GM18511 (cell line): Measurements from ENCODE around the gene AASDHPPT.

Experiments used
- ATAC-seq: cut with Tn5 transposase; IDR thresholded peaks from one replicate; pipeline ENCODE4 v1.9.1; 2021; ENCODE audit warnings: mild to moderate bottlenecking, moderate library complexity; ENCODE audit not compliant: unreplicated experiment

The AASDHPPT gene

DNA sequence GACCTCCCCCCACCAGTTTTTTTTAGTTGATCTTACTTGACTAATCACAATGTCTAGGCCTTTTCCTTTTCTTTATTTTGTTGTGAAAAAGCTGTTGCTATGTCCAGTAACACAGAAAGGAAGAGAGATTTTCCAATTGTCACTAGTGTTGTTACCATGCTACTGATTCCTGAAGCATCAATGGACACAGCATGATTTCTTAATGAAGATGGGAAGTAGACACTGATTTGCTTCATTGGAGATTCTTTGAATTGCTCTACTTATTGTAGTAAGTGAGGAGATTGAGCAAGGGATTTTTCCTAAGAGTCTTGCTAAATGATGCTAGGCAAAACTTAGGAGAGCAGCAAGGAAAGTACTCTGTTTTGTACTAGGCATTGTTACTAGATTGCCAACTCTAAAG is 4.6 kb downstream of the AASDHPPT start:
- ATAC-seq = no peak

DNA sequence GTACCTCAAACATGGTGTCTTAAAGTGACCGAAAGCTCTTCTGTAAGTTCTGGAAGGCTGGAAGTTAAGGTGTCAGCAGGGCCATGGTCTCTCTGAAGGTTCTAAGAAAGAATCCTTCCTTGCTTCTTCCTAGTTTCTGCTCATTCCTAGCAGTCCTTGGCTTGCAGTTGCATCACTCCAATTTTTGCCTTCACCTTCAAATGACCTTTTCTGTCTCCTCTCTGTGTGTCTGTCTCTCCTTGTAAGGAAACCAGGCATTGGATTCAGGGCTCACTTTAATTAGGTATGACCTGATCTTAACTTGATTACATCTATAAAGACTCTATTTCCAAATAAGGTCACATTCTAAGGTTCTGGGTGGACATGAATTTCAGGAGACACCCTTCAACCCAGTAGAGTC is 8.7 kb downstream of the AASDHPPT start:
- no peak for ATAC-seq

DNA sequence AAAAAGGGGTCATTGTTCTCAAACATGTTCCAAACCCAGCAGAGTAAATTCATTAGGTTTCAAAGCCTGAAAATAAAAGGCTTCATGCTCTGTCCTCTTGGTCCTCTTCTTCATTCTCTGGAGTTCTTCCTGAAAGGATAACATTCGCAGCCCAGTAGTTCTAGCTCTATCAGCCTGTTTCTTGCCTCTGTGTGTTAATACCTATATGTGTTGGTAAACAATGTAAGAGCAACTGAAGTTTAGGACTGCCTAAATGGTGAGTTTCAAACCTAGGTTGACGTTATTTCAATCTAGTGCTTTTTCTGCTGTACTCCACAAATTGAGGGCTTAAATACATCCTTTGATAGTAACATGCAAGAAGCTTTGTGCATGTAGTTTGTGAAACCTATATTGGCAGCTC is 9.4 kb downstream of the AASDHPPT start:
- ATAC-seq = no peak

DNA sequence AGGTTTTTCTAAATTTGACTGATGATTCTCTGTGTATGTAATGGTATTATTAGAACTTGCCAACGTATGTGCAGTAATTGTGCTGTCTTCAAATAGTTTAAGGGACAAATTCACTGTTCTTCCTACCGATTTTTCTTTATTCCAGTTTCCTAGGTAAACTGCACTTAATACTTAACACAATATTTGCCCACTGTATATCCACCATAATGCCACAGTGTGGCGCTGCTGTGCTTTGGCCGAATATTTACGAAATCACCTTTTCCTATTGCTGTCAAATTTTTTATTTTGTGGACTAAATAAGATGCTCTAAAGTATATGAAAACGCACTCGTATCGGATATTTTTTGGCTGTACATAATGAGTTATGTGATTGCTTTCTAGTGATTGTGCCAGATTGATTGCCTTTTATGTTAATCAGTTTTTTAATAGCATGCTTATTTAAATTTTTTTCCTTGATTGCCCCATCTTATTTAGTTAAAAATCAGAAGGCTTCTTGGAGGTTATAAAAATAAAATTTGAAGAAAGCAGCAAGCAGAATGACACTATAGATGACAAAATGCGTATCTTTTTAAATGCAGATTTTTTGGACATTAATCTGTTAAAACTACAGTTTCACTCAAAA is 10.5 kb downstream of the AASDHPPT start:
- ATAC-seq = peak; percentile 19

DNA sequence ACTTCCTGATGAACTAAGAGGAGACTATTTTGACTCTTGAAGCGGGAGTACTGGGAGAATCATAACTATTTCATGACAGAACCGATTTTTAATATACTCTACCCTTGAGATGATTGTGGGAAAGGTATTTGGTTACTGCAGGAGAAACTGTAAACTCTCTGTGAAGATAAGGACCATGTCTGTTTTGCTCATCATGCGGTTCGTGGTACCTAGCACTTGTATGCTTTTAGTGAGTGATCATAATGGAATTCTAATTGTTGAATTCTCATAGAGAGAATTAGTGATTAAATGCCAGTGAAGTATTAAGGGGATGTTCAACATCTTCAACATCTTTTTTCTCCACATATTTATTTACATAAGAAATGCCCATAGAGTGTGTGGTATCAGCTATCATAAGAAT is 11.4 kb downstream of the AASDHPPT start:
- ATAC-seq = no peak

DNA sequence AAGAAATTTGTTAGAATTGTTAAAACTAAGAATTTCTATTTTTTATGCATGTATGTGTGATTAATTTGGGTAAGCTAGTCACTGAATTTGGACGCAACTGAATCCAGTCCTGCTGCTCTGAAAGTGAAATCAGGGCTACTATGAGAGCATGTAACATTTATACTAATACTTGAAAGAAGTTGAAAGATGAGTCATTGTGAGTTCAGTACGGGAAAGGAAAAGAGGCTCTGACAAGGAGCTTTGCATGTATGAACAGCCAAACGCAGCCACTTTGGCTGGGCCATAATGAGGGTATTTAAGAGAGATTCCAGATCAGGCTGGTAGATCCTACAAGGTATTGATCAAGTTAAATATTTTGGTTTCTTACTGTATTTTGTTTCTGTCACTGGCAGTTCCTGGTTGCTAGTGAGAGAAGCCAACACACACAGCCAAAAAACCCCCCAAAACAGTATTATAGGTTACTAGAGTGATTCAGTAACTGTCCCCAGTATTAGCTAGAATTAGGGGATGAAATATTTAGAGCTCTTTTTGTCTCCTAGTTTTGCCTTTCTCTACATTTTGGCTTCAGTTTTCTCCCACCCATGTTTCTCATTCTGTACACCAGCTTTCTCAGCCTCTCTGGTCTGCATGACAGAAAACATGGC is 14.1 kb downstream of the AASDHPPT start:
- ATAC-seq = peak; percentile 97

DNA sequence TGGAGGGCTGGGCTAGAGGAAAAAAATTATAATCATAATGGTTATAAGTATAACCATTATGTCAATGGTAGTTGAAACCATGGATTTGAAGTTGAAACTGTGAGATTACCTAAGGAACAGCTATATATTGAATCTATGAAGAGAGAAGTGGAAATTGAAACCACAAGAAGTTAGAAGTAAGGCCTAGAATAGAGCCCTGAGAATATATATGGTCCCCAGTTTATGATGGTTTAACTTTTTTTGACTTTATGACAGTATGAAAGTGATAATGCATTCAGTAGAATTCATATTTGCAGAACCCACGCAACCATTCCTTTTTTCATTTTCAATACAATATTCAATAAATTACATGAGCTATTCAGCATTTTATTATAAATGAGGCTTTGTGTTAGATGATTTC is 15.0 kb downstream of the AASDHPPT start:
- ATAC-seq = peak; percentile 26

DNA sequence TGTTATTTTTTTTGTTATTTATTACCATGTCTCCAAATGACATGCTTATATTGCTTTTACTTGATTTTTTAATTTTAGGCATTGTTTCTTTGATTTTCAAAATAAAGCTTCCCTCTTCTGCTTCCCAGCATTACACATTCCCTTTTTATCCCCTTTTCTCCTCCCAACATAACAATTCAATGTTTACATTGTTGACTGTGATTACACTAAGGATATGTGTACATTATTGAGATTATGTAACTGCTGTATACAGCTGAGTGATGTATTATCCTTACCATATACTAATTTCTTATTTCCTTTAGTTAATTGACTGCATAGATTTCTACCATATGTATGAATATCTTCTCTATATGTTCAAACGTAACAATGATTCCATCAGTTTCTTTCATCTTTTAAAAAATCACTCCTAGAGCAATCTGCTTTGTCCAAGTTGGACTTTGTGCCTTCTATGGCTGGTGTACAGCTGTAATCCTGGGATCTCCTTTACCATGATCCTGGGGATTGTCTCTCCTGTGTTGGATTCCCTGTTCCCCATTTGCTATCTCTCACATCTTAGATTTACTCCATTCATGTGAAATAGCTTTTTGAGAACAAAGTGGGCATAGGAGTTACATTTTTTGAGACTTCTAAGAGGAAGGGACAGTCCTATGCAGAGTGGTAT is 21.6 kb downstream of the AASDHPPT start:
- ATAC-seq = no peak

DNA sequence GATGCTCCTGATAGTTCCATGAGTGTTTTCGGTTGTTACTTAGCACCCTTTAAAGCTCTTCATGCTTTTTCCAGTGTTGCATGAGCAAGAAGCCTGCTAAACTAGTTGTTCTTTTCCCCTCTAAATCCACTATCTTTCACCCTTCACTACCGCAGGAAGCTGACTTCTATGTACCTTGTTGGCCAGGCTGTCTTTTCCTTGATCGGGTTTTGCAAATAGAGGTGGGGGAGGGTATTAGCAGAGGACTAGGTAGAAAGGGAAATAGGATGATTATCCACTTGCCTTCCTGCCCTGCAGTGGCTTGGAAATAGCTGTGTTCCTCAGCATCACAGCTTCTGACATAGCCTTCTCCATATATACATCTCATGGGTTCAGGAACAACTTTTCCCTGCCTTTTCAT is 23.9 kb downstream of the AASDHPPT start:
- no peak for ATAC-seq

DNA sequence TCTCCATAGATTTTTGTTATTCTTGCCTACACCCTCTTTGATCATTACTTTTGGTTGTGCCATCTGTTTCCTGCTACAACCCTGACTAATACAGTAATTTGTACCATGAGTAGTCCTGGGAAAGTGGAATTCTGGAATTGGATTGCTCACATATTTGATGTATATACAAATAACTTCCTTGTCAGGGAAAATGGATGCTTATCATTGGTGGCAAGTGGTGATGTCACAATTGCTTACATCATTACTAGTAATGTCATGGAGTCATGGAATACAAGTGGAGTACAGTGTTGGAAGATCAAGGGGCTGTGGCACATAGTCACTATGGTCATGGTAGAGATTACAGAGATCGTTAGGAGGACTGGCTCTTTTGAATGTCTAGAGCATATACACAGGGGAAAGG is 24.4 kb downstream of the AASDHPPT start:
- no peak for ATAC-seq

DNA sequence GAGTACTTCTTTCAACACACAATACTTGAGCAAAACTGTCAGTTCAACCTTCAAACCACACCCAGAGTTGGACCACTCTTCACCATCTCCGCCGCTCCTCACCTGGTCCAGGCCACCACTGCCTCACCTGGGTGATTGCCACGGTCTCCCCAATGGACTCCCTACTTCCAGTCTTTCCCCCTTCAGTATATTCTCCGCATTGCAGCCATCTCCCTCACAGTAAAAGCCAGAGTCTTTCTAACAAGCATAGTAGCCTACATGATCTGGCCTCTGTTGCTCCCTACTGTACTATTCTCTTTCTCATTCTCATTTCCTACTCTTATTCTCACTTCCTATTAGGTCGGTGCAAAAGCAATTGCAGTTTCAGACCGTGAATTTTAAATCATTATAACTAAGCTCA is 28.5 kb downstream of the AASDHPPT start:
- ATAC-seq = no peak

DNA sequence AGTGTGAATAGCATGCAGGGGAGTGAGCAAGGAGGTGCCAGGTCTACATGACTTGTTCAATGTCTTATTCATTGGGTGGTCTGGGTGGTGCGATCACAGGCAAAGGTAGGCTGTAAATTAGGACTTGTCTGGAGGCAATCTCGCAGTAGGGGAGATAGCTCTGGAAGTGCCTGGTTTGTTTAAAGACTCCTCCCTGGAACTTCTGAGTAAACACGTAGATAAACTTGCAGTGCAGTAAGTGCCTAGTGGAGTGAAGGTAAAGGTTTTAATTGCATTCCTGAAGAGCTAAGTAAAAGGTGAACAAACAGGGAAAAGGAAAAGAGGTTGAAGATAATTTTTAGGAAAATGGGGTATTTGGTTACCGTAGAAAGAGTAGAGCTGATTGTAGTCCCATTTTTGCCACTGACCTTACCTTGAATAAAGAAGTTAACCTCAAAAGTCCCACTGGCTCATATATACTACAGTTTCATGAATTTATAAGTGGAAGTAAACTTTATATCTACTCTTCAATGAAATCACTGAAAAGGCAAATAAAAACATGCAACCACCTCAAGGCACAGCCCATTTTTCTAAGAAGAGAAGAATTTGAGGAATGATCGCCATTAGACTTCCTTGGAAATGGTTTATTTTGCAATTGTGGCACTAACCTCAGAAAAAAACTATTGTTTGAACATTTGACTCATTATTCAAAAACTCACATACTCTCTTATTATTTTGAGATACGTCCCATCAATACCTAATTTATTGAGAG is 44.3 kb downstream of the AASDHPPT start:
- no peak for ATAC-seq

DNA sequence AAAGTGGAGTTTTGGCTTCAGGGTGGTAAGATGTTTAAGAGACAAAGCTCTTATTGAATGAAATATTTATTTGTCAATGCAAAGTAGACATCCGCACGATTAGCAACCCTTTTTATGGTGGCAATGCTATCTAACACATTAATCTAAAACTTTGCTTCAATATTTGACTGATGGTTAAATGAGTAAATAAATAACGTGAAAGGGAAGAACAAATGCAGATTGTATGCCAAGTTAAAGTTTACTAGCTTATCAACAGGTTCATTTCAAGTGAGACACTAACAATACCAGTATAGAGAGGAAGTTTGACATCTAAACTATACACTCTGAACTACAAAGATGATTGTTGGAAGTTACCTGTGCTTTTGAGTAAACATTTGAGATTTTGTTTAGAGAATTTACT is 50.1 kb downstream of the AASDHPPT start:
- no peak for ATAC-seq

DNA sequence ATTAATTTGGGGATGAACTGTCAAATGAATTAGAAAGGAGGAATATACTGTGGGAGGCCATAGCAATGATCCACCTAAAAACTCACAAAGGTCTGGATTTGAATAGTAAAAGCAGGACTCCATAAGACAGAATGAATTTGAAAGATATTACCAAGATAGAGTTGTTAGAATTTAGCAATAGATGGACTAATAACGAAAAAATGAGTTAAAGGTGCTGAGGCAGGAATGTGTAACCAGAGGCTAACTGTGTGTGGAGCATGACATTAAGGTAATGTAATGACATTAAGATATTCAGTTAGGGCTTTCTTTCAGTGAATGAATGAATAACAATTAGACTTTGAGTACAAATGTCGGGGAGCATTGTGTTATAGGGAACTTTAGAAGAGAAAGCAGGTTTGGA is 51.3 kb downstream of the AASDHPPT start:
- ATAC-seq = no peak

DNA sequence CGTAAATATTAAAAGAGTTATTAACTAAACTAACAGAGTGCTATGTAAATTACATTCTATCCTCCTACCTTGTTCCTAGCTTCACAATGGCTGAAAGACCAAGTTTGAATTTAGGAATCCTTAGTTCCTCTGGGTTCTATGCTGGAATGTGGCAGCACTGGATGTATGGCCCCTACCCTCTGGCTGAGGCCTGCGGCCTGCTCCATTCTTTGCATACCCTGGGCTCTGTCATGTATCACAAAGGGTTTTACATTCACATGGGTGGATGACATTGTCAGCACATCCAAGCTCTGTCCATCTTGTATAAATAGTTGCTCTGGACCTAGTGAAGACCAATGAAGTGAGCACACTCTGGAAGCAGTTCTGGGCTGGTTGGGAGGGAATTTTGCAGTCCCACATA is 54.5 kb downstream of the AASDHPPT start:
- ATAC-seq = no peak

DNA sequence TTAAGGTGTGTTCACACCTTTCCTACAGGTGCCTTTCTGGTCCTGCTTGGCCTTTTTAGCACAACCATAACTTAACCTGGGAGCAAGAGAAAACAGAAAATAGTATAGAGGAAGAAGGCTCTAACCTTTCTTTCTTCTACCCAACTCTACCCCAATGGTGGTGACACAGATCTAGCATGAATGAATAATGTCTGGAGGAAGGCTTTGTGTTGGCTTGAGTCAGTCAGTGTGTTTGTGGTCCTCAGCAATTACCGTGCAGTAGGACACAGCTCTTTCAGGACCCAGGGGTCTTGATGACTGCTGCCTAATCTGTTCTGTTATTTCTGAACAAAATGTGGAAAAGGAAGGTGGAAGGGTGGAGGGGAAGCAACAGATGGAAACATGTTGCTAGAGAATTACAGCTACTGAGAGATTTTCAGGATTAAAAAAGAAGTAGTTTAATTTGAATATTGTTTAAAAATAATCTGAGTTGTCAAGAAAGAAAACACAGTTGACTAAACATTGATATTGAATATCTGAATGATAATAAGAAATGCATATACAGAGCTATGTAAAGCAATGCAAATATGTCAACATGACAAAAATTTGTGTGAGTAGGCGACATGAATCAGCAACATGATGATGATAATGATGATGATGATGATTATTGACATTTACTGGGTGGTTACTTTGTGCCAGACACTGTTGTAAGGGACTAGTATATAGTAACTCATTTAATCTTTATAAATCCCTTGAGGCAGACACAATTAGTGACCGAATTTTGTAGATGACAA is 55.3 kb downstream of the AASDHPPT start:
- no peak for ATAC-seq

DNA sequence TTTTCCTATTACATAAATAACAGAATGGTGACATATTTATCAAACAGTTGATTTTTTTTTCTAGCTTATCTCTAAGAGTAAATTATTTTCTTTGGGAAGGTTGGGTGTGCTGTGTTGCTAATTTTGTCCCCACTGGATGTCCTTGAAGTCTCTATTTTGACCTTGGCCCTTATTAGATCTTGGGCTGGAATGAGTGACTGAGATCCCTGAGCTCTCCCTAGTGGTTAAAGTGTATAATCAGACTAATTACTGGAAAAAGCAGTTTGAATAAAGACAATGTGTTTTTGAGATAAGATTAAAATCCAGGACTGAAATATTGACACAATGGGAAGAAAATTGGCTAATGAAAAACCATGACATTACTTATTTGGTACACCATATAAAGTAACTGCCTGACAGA is 56.1 kb downstream of the AASDHPPT start:
- ATAC-seq = peak; percentile 66

DNA sequence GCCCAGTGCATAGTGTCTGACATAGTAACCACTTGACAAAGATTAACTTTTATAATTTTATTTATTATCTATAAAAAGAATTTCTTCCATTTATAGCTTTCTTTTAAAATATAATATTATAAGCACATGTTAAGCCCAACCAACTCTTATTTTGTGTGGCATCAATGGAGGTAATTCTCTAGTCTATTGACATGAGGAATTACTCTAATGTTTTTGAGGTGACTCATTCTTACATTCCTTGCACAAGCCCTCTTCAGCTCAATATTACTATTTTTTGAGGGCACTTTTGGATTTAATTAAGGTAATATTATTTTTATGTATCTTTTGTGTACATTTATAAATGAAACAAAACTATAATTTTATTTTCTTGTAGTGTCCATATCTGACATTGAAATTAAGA is 59.6 kb downstream of the AASDHPPT start:
- ATAC-seq = no peak

DNA sequence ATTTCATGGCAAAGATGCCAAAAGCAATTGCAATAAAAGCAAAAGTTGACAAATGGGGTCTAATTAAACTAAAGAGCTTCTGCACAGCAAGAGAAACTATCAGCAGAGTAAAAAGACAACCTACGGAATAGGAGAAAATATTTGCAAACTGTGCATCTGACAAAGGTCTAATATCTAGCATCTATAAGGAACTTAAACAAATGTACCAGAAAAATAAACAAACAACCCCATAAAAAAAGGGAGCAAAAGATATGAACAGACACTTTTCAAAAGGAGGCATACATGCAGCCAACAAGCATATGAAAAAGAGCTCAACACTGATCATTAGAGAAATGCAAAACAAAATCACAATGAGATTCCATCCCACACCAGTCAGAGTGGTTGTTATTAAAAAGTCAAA is 60.3 kb downstream of the AASDHPPT start:
- ATAC-seq = no peak
